GM18520 (cell line): ENCODE results near the gene SEC22A.

ENCODE experiments used
- ATAC-seq: cut with Tn5 transposase; IDR thresholded peaks from one replicate; pipeline ENCODE4 v1.9.1; 2021; ENCODE audit not compliant: unreplicated experiment

The SEC22A gene

DNA sequence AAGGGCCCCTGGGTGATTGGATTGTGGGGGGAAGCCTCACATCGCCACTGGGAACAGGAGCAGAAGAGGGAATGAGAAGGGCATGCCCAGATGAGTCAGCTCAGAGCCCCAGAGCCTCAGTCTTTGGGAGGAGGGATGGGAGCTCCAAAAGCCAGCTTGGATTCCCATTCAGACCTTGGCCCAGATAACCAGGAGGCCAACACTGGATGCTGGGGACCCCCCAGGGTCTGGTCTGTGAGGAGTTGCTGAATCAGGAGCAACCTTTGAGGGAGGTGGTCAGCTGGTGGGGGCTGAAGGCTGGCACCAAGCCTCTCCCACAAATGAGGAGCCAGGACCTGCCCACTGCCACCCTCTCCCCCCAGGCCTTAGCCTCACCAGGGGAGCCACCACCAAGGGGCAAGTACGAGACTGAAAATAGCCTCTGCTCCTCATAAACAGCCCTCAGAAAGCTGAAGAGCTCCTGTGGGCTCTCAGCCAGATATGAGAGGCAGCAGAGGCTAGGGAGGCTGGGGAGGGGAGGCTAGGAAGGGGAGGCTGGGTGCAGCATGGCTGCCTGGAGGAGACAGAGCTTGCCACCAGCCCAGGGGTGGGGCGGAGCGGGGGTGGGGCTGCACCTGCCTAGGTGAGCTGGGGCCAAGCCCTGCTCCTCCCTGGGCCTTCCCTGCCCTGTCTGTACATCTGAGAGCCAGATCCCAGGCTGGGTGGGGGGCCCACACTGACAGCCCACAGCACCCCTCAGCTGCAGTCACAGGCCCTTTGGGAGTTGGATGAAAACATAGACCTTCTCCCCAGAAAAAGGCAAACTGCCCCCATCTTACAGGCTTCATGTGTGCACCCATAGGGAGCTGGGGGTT lies 99.8 kb downstream of the SEC22A start:
- no peak for ATAC-seq

DNA sequence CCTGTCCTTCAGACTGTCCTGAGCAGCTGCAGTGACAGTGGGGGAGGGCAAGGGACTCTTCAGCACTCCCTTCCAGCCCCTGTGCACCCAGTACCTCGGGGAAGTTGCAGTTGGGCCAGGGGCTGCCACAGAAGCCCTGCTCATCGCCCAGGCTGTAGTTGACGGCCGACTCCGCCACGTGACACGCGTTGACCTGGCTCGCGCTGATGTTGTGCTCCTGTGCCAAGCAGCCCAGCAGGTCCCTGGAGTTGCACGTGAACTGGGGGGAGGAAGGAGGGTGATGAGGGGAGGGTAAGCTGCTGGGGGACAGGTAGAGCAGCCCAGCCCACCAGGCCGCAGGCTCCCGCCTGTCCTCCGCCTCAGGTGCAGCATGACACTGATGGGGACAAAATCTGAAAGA lies 101.2 kb downstream of the SEC22A start:
- ATAC-seq = no peak

DNA sequence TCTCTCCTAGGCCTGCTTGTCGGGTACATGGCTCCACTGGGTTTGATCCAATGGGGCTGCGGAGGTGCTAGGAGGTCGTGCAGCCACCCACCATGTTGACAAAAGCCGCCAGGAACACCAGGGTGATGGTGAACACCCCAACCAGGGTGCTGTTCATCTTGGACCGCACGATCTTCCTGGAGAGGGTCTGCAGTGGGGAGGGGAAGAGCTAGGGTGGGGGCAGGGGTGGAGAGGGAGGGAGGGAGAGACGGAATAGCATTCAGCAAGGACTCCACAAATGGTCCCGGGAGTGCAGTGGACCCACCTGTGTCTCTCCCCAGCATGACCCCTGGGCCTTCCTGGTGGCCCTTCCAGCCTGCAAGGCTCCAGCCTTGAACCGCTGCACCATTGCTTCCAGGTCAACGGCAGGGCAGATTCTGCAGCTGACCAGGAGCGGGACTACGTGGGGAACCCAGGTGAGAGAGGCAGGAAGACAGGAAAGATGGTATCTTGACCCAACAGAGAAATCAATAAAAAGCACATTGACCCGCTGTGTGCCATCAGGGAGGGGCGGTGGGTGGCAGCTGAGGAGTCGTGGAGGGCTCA lies 102.3 kb downstream of the SEC22A start:
- no peak for ATAC-seq

DNA sequence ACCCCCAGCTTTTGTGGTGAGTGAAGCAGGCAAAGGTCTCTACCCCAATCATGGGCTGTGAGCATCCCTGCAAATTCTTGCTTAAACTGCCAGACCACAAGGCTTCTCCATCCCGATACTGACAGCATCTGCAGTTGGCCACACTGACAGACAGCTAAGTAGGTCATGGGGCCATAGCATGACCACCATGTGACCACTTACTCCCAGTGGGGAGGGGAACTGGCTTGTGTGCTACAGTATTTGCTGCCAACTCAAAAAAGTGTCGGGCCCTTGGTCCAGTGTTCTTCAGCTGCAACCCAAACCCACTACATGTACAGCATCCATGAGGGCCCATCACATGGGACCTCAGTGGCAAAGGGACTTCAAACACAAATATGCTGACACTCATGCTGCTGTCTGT lies 103.4 kb downstream of the SEC22A start:
- no peak for ATAC-seq

DNA sequence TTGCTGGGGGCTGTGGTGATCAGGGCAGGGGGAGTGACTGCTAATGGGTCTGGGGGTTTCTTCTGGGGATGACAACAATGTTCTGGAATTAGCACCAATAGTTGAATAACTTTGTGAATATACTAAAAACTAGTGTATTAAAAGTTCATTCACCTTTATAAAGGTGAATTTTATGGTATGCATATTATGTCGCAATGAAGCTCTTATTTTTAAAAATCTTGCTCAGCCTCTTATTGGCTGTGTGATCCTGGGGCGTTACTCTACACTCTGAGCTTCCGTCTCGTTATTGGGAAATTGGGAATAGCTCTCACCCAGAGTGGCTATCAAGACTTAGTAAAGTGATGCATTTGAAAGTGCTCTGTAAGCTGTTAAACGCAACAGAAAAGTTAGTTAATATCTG lies 105.3 kb downstream of the SEC22A start:
- no peak for ATAC-seq

DNA sequence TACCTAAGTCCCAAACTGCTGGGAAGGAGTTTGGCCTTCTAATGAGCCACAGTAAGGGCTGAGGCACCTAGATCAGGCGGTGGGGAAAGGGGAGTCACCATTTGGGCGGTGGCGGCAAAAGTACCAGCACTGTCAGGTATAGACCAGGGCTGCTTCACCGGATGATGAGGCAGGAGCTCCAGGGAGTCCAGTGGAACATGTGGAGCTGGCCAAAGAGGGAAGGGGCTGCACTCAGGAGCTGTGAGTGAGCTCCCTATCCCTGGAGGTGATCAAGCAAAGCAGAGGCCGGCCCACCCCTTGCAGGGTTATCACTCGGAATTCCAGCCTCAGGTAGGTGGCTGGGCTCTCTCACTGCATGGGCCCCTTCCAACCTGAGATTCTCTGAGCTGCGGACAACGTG lies 108.4 kb downstream of the SEC22A start:
- no peak for ATAC-seq

DNA sequence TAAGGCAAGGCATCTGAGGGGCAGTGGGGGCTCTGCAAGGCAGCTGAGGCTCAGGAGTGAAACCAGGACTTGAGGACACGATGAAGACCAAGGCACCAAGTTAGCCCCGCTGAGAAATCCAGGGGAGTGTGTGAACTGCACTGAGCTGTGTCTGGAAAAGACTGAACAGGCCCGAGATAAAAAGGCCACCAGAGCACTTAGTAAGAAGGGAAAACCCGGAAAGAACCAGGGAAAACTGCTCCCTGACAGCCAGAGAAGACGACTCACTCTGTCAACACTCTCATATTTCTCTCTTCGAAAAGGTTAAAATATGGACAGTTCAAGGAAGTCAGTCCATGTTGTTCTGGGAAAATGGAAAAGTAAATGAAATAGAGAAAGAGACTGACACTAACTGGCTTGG lies 109.0 kb downstream of the SEC22A start:
- ATAC-seq = no peak

DNA sequence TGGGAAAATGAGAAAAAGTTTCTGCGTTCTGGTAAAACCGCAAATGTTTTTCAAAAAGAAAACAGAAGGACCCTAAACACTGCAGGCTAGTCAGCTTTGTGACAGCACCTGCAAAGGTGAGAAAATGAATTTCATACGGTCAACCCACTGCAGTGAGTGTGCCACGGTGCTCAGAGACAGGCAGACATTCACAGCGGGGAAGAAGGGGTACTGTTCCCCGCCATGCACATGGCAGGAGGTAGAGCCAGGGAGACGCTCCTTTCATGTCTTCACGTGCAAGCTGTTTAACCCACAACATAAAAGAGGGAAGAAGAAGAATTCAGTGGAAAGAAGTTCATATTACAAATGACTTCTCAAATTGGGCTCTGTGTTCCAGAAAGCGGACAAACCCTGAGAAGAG lies 109.5 kb downstream of the SEC22A start:
- no peak for ATAC-seq

DNA sequence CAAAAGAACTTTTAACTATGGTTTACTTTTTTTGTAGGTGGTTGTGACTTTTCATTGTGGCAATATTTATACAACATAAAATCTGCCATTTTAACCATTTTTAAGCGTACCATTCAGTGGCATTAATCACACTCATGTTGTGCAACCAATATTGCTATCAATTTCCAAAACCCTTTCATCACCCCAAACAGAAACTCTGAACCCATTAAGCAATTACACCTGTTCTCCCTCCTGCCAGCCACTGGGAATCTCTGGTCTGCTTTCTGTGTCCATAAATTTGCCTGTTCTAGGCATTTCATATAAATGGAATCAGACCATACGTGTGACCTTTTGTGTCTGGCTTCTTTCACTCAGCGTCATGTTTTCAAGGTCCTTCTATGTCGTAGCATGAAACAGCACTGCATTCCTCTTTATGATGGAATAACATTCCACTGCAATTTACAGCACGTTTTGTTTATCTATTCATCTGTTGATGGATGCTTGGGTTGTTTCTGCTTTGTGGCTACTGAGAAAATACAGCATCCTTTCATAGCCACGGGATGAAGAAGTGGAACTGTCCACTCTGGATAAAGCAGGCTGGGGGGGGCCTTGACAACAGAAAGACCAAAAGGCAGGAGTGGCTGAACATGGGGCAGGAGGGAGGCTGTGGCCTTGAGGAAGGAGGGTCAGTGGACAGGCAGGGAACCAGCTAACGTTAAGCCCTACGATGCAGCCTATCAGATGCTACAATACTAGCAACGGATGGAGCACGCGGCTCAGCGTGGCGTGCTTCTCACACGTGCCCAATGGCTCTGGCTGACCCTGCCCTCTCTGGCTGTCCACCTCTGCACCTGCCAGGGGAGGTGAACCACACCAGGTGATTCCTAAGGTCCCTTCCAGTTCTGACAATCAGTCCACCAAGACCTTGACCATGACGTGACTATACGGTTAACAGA lies 110.9 kb downstream of the SEC22A start:
- ATAC-seq = no peak

DNA sequence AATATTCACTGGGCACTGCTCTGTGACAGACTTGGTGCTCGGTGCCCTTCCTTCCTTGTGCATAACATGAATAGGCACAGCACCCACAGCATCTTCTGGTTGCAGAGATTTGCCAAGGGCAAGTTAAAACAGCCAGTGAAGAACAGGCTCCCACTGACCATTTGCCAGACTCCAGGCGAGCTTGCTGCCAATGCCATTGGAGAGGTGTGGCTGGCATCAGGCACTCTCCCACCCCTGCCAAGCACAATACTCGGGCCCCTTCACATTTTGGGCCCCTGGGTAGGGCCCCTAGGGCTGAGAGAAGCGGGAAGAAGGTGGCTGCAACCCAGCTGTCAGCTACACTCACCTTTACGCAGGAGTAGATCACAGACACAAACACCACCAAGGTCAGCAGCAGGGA lies 112.1 kb downstream of the SEC22A start:
- no peak for ATAC-seq

DNA sequence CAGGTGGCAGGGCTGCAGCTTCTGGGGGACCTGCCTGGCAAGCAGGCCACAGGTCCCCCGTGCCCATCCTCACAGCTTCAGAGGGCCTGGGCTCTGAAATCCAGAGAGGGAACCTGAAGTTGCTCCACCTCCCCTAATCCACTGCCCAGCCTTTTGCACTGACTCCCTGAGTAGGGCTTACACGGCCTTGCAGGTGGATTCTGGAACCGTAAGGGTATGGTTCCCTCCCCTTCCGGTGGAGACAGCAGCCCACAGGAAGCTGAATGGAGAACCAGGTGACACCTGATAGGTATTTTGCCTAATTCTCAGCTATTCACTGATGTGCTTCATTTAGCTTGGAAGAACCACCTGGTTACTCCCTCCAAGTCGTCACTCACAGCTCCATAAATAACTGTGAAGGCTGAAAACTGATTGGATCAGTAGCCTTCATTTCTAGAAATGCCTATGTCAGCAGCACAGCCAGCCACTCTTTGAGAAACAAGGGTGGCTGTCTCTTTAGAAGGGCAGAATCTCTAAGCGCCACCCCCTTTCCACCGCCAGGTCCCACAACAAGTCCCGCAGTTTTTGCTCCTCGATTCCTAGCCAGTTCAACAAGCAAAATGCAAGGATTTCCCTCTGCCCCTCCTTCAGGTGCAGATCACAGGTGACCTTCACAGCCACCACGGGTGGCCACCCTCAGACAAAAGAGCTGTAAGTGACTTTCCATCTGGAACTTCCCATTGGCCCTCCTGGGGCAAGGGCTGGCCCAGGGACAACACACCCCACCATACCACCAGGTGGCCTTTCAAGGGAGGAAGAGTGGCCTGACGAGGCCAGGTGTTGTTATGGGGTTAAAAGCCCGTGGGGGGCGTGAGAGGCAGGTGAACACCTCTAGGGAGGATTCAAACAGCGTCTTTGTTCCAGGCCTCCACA lies 112.9 kb downstream of the SEC22A start:
- no peak for ATAC-seq

DNA sequence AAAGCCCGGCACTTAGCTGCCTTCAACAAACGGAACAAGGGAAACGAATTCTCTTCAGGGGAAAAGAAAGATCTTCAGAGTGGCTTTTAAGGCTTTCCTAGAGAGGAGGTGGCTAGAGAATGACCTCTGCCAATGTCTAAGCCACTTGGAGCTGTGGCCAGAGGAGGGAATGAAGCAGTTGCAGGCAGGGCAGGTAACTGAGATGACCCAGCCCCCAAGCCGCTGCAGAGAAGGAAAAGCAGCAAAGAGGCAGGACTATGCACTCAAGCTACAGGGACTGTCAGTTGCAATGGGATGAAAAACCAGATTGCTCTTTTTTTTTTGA lies 113.5 kb downstream of the SEC22A start:
- ATAC-seq = no peak

DNA sequence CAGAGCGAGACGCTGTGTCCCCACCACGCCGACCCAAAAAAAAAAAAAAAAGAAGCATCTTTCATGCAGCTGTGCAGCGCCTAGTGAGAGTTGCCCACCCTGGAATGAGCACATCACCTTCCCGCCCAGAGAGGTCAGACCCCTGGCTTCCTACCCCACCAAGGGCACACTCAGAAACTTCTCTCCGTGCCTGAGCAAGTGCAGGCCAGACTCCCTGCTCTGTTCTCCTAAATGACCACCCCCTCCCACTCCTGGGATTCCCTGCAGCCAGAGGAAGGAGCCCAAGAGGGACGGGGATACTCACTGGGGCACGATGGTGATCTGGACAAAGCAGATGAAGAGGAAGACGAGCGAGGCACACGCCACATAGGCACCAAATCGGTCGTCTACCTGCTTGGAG lies 116.0 kb downstream of the SEC22A start:
- no peak for ATAC-seq

DNA sequence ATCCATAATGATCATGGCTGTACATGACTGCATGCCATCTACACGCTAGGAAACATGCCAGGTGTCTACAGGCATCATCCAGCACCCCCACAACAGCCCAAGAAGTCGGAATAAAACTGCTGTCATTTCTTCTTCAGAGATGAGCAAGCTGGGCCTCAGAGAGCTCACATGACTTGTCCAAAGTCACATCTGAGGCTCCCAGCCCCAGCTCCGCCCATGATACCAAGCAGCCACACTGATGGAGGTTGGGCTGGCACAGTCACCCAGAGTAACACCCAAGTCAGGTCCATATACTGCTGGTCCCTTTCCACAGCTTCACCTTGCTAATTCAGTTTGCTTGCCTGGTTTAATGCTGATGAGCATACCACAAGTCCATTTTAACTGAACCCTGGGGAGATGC lies 116.6 kb downstream of the SEC22A start:
- ATAC-seq = no peak

DNA sequence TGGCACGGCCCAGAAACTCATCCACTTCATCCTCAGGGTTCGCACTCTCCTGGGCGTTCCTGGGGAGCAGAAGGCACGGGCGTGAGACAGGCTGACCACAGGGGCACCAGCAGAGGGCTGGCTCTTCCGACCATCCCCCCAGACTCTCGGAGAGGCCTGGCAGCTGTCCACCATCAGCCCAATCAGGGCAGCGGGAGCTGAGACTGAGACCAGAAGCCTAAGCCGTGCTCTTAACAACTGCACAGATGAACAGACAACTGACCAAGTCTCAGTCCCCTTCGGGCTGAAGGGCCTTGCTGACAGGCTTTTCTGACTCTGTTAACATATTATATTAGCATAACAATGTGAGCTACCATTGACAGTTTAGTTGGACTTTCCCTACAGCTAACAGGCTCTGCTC lies 118.0 kb downstream of the SEC22A start:
- no peak for ATAC-seq

DNA sequence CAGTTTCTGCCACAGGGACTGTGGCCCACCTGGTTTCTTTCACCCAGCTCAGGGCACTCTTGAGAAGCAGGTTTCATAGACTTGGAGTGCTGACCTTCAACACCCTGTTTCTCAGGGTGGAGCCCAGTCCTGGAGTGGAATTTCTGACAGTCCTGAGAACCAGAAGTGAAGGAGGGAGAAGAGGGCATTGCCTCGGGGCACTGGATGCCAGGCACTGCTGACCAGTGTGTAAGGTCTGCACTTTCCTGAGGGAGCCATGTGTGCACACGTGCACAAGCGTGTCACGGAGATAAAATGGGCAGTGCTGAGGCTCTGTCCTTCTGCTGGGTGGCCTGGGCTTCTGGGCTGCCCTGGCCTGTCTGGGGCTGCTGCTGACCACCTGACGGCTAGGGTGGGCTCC lies 118.5 kb downstream of the SEC22A start:
- ATAC-seq = no peak

DNA sequence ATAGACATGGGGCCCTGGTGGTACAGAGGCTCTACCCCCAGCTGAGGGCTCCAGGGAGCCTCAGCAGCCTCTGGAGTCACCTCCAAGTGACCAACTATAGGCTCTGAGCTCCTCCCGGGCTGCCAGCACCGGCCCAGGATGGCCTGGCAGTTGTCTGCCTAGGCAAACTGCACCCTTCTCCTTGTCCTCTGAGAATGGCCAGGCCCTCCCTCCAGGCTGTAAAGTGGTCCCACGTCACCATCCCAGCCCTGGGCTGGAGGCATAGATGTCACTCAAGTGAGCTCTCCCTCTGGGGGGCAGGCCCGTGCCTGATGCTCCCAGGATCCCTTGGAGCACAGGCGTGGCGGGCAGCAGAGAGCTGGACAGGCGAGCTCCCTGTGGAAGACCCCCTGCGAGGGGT lies 120.1 kb downstream of the SEC22A start:
- ATAC-seq = no peak

DNA sequence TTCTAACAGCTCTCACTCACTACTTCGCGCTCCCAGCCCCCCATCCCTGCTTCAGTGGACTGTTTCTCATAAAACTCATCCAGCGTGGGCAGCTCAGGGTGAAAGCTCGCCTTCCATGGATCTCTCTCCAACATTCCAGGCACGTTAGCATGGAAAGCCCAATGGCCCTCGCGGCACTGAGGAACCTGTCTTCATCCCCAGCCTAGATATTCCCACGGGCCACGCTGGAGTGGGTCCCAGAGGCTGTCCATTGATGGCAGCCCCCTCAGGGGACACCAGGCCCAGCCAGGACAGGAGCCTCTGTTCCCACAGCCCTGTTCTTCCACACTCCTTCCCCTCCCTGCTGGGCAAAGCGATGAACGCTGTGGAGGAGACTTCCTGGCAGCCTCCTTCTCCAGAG lies 121.1 kb downstream of the SEC22A start:
- no peak for ATAC-seq
